NCI-H526 treated with DMSO at 0.1 percent for 48 hours (cell line): ENCODE results near the gene HEXD.
A peak's percentile ranks its signal among the peaks of the same experiment; 100 is the strongest.
"Not testable (repeated sequence)": the region's sequence is repeated elsewhere in the genome, so short reads cannot be mapped to it uniquely, and the experiment has no call there.

Source experiments
- DNase-seq: peaks from one replicate; lab custom pipeline; 2025; lab: John Stamatoyannopoulos, UW

The HEXD gene

GRCh38 chr17:82440991-82441627, 23.0 kb downstream of the HEXD start:
- no peak for DNase-seq

DNA sequence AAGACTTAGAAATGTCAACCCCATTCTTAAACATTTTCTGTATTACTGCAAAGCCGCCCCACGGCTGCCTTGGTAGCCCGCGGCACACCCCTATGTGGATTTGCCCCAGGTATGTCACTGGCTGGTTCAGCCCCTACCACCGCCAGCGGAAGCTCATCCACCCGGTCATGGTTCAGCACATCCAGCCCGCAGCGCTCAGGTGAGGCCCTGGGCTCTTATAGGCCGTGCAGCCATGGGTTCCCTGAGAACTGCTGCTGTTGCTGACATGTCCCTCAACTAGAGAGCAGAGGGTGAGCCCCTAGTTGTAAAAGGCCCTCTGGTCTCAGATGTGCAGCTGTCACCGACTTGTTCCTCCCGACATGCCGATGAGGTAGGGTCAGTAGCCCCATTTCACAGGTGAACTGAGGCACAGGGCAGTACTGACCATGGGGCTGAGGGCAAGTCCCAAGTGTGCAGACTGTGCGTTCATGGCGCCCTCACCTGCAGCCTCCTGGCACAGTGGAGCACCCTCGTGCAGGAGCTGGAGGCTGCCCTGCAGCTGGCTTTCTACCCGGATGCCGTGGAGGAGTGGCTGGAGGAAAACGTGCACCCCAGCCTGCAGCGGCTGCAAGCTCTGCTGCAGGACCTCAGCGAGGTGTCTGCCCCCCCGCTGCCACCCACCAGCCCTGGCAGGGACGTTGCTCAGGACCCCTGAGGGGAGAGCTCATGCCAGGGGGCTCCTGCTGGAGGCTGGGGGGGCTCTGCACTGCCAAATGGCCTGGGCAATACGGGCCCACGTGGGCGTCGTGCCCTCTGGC, 23.7 kb downstream of the HEXD start:
- no peak for DNase-seq

DNA sequence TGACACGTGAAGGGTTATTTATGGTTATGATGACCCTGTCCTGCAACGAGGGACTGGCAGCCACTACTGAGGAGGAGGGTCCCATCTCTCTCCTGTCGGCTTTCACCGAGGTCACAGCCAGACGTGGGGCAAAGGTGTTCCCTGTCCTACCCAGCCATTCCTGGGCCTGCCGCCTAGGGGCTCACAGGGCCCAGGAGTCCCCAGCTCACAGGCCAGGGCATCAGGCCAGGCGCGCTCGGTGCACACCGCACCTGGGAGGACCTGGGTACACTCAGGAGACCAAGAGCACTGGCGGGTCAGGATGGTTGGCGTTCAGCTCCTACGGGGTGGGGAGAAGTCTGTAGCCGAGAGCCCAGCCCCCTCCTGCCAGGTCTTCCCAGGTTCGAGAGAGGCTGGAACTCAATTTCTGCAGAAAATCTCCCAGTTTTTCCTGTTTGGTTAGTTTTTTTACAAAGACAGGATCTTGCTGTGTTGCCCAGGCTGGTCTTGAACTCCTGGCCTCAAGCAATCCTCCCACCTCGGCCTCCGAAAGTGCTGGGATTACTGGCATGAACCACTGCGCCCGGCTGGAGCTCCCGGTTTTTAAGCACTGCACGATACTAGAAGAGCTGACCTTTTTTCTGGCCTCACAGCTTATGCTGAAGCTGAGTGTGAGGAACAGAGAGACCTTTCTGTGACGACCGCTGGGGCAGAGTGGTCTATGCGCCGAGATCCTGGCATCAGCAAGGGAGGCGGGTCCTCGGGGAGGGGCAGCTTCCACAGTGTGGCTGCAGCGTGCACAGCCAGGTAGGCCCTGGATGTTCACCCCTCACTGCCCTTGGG, 24.7 kb downstream of the HEXD start:
- DNase-seq, result no peak

GRCh38 chr17:82443465-82444283, 25.5 kb downstream of the HEXD start:
- no peak for DNase-seq

- no peak for DNase-seq
These were observed 26.2 kb downstream of the HEXD start for GRCh38 chr17:82444284-82444893.

DNA sequence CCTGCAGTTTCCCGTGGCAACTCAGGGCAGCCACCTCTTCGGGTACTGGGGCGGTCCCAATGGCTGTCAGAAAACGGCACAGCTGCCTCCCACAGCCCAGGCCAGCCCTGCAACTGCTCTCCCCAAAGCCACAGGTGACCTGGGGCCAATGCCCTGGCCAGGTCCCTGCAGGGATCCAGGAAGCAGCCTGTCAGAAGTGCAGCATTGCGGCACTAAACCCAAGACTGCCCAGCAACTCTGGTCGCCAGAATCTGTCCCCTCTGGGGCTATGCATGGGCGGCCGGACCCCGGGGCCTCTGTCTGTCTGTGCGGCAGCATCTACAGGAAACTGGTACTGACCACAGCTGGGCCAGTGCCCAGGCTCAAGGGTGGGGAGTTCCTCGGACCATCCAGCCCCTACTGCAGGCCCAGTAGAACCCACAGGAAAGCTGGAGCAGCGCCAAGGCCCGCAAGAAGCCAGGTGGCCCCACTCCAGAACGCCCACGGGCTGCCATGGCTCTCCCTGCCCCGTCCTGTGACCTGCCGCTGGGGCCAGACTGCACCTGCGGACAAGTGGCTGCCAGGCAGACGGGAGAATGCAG, 26.9 kb downstream of the HEXD start:
- no peak for DNase-seq

GRCh38 chr17:82445542-82445941, 27.4 kb downstream of the HEXD start:
- no peak for DNase-seq

DNA sequence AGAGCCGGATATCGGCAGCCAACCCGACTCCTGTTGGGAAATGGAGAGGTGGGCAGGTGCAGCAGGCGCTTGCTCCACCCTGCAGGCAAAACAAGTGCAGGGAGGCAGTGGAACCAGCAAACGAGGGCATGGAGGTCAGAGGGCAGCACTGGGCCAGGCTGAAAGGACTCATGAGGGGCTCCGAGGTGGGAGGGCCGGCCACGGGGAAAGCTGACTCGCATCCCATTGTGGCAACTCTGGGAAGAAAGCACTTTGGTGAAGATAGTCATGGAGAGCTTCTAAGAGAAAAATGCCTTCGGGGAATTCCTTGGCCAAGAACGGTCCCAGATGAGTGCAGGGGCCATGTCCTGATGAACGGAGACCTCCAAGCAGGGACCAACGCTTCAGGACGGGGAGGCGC, 28.0 kb downstream of the HEXD start:
- no peak for DNase-seq

DNA sequence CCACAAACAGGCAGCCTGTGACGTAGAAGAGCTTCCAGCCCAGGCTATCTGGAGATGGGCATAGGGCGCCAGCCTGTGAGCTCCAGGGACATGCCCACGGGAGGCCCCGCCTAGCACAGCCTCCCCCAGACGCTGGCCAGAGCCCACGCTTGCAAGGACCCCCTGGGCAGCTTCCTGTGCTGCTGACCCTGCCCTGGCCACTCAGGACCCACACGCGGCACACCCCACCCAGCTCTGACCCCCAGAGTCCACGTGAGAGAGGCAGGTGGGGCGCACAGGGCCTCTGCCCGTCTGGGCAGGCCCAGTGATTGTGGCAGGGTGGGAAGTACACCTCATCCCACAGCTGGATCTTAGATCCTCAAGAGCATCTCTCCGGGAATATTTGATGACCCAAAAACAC, 28.5 kb downstream of the HEXD start:
- no peak for DNase-seq

- no peak for DNase-seq
These were observed 29.7 kb downstream of the HEXD start for GRCh38 chr17:82447876-82448275.

DNA sequence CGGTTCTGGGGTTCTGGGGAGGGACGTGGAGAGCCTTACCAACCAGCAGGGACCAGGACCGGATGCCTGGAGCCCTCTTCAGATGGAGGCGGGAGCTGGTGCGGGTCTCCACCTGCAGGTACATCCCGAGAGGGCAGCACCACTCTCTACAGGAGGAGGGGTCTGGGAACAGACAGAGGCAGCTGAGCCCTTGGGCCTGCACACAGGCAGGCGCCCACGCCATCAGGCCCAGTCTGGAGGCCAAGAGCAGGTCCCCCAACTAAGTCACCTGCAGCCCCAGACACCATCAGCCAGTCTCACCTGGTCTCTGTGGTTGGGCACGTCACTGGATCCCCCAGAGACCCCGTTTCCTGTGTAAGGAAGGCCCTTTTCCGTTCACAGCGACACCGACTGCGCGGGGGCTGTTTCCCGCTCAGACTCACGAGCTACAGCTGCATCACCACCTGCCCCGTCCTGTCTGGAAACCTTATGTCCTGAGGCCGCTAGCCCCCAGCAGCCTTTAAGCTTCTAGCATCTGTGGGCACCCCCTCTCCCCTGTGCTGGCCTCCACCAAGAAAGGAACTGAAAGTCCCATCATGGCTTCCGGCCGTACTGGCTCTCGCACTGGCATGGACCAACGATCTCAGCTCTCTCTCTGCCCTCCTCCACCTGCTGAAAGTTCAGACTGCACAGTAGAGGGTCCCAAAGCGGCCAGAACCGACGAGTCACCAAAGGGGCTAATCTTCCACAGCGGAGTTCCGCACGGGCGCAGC, 31.2 kb downstream of the HEXD start:
- DNase-seq, result no peak

DNA sequence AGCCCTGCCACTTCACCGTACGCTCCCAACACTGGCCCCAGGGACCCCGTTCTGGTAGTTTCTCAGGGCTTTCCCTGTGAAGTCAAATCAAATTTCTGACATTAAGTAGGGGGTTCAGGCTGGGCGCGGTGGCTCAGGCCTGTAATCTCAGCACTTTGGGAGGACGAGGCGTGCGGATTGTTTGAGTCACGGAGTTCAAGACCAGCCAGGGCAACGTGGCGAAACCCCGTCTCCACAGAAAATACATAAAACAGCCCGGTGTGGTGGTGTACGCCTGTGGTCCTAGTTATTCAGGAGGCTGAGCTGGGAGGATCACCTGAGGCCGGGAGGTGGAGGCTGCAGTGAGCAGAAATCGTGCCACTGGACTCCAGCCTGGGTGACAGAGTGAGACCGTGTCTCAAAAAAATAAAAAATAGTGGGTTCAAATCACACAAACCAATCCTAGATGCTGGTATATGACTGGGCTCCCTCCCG, 31.8 kb downstream of the HEXD start:
- DNase-seq, result no peak

- DNase-seq, result peak; percentile 74
These were observed 32.4 kb downstream of the HEXD start, which contains the start of gene CYBC1 for GRCh38 chr17:82450357-82451106. CYBC1 (minus strand) TSS chr17:82450752; CDS start chr17:82449254, 1,498 bp downstream.

DNA sequence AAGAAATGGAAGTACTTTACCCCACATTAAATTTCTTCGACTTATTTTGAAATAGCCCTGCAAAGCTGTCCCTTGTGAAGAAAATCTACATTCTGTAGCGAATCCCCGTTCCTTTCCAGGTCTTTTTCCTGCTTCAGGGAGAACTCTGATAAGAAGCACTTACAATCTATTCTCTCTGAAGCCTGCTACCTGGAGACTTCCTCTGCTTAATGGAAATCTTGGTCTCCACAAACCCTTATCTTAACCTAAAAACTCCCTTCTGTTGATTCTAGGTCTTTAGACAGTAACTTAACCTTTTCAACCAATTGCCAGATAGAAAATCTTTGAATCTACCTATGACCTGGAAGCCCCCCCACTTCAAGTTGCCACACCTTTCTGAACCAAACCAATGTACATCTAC, 34.0 kb downstream of the HEXD start:
- DNase-seq, result no peak

- not testable (repeated sequence) for DNase-seq
These were observed 35.0 kb downstream of the HEXD start for GRCh38 chr17:82453151-82453550.

DNA sequence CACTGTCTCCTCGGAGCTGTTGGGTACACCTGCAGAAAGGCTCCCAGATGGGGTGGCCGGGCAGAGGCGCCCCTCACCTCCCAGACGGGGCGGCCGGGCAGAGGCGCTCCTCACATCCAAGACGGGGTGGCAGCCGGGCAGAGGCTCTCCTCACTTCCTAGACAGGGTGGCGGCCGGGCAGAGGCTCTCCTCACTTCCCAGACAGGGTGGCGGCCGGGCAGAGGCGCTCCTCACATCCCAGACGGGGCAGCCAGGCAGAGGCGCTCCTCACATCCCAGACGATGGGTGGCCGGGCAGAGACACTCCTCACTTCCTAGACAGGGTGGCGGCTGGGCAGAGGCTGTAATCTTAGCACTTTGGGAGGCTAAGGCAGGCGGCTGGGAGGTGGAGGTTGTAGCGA, 35.6 kb downstream of the HEXD start:
- not testable (repeated sequence) for DNase-seq

GRCh38 chr17:82457073-82457928, 39.2 kb downstream of the HEXD start:
- DNase-seq, result no peak

GRCh38 chr17:82457929-82458178, 39.7 kb downstream of the HEXD start:
- no peak for DNase-seq
